Gastroesophageal sphincter (tissue), 4 donors: Measurements from ENCODE around the gene SHANK3. TPM values are rescaled to one million over a fixed set of nuclear protein-coding genes. Genes with fewer than 3 reads are reported as not detected.

Source experiments
- ATAC-seq: fragments of 150-250 bp; one replicate; pipeline ENCODE4 v1.9.1; 2016; ENCODE audit warnings: mild to moderate bottlenecking, moderate library complexity
- H3K27ac ChIP-seq, 4 donors: fragments of 200-600 bp; sonication (generic) in 3 of 4; 1 replicate in 3 of 4; 2 replicates in 1 of 4; pipeline ENCODE4 v1.5.1; 2016 to 2019
- H3K27me3 ChIP-seq: fragments of 200-600 bp; sonication (generic); one replicate; pipeline ENCODE4 v1.5.1; 2019
- H3K36me3 ChIP-seq, 2 donors: fragments of 200-600 bp; sonication (generic); one replicate each; pipeline ENCODE4 v1.5.1; 2019; ENCODE audit warnings: control low read depth in 1 of 2
- H3K4me1 ChIP-seq, 3 donors: fragments of 200-600 bp; sonication (generic); 1 replicate in 2 of 3; 2 replicates in 1 of 3; pipeline ENCODE4 v1.5.1; 2016 to 2019; ENCODE audit warnings: control low read depth in 2 of 3
- H3K4me3 ChIP-seq, 2 donors: fragments of 200-600 bp; sonication (generic); one replicate each; pipeline ENCODE4 v1.5.1; 2019; ENCODE audit warnings: mild to moderate bottlenecking in 1 of 2, moderate library complexity in 1 of 2
- H3K9me3 ChIP-seq, 3 donors: fragments of 200-600 bp; sonication (generic); one replicate each; pipeline ENCODE4 v1.5.1; 2017 to 2019; ENCODE audit warnings: control low read depth in 2 of 3
- EP300 ChIP-seq: sonication (generic); formaldehyde crosslinking; IDR thresholded peaks from one replicate; pipeline ENCODE4 v1.6.1; 2017; ENCODE audit warnings: antibody characterized with exemption, mild to moderate bottlenecking
- POLR2A ChIP-seq, 2 donors: fragments of 450-650 bp; IDR thresholded peaks; one replicate each; pipeline ENCODE4 v1.6.1; 2017; ENCODE audit warnings: antibody characterized with exemption in 2 of 2, mild to moderate bottlenecking in 2 of 2, moderate library complexity in 1 of 2
- POLR2AphosphoS5 ChIP-seq: sonication (generic); formaldehyde crosslinking; IDR thresholded peaks from one replicate; pipeline ENCODE4 v1.6.1; 2017; ENCODE audit warnings: antibody characterized with exemption
- WGBS, 2 donors: methylation state at CpG; one replicate each; pipeline ENCODE4 v1.1.5; 2018; ENCODE audit warnings: low coverage in 1 of 2; 5-methylcytosine and 5-hydroxymethylcytosine counted together
- small RNA-seq, 4 donors: library from RNA; depleted of rRNA; stranded (forward); fragments of <200 nt; gene quantifications; one replicate each; pipeline ENCODE3, GENCODE V24; 2016
- total RNA-seq, 4 donors: library from RNA; depleted of rRNA; stranded (reverse); fragments of >200 nt; gene quantifications; one replicate each; pipeline ENCODE4 v1.1.0, GENCODE V29; 2016
- TF ChIP-seq, protein P1 (sequence below), 4 experiments: fragments of 200-600 bp in 2 of 4; fragments of 450-650 bp in 2 of 4; sonication (generic) in 1 of 4; IDR thresholded peaks; one replicate each; pipeline ENCODE4 v1.5.1; 2017 to 2019; ENCODE audit warnings: antibody characterized with exemption in 4 of 4, mild to moderate bottlenecking in 2 of 4, moderate library complexity in 2 of 4

SHANK3 gene
- total RNA-seq, 4 donors from 2014 or later = 5.9 to 20.5 (median 13.0) TPM

DNA sequence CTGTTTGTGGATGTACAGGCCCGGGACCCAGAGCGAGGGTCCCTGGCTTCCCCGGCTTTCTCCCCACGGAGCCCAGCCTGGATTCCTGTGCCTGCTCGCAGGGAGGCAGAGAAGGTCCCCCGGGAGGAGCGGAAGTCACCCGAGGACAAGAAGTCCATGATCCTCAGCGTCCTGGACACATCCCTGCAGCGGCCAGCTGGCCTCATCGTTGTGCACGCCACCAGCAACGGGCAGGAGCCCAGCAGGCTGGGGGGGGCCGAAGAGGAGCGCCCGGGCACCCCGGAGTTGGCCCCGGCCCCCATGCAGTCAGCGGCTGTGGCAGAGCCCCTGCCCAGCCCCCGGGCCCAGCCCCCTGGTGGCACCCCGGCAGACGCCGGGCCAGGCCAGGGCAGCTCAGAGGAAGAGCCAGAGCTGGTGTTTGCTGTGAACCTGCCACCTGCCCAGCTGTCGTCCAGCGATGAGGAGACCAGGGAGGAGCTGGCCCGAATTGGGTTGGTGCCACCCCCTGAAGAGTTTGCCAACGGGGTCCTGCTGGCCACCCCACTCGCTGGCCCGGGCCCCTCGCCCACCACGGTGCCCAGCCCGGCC, 48.7 kb downstream of the SHANK3 start:
- Histone ChIP-seq H3K4me1 (peaks cover 0 to 18% (median 2%) of the 10 kb centered on the region in 3 donors), H3K9me3 (no peaks in the 10 kb centered on the region), H3K4me3 (no peak overlapping the region), H3K36me3 (peaks cover 0 to 52% of the 10 kb centered on the region in 2 donors), H3K27ac (no peak overlapping the region), H3K27me3 (peaks cover 43% of the 10 kb centered on the region)
- TF ChIP-seq, protein P1, sequence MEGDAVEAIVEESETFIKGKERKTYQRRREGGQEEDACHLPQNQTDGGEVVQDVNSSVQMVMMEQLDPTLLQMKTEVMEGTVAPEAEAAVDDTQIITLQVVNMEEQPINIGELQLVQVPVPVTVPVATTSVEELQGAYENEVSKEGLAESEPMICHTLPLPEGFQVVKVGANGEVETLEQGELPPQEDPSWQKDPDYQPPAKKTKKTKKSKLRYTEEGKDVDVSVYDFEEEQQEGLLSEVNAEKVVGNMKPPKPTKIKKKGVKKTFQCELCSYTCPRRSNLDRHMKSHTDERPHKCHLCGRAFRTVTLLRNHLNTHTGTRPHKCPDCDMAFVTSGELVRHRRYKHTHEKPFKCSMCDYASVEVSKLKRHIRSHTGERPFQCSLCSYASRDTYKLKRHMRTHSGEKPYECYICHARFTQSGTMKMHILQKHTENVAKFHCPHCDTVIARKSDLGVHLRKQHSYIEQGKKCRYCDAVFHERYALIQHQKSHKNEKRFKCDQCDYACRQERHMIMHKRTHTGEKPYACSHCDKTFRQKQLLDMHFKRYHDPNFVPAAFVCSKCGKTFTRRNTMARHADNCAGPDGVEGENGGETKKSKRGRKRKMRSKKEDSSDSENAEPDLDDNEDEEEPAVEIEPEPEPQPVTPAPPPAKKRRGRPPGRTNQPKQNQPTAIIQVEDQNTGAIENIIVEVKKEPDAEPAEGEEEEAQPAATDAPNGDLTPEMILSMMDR (IDR thresholded peaks at IDR 0.05) = no peak
- TF ChIP-seq EP300 (no peak), POLR2A (IDR thresholded peaks at IDR 0.05) (no peak), POLR2AphosphoS5 (no peak)
- 100% methylated on average over 1 of the region's 32 CpGs; no CpG with 5 or more reads in 1 of the 2 donors for WGBS, 2 donors
- no peak for ATAC-seq

- 81% methylated on average over 9 of the region's 33 CpGs; no CpG with 5 or more reads in 1 of the 2 donors for WGBS, 2 donors
- TF ChIP-seq POLR2AphosphoS5 = no peak
- TF ChIP-seq POLR2A (IDR thresholded peaks at IDR 0.05) = no peak
- TF ChIP-seq, protein P1 (IDR thresholded peaks at IDR 0.05) = no peak
- TF ChIP-seq EP300 = no peak
- peaks cover 43% of the 10 kb centered on the region for H3K27me3 ChIP-seq
- no peak overlapping the region for H3K27ac ChIP-seq
- H3K36me3 ChIP-seq = peaks cover 0 to 59% of the 10 kb centered on the region in 2 donors
- ATAC-seq = no peak
- no peak overlapping the region for H3K4me3 ChIP-seq
- peaks cover 0 to 18% (median 2%) of the 10 kb centered on the region in 3 donors for H3K4me1 ChIP-seq
- H3K9me3 ChIP-seq = no peaks in the 10 kb centered on the region
Observed at GRCh38 chr22:50722048-50722701, 49.6 kb downstream of the SHANK3 start.

Small RNA genes within 50 kb of the gene (small RNA-seq; reads per million reads assigned to genes)
- 0 reads per million in 4 donors for gene RF00019
- gene RNU6-409P = 0 reads per million in 4 donors

Other genes starting within 250 kb of the SHANK3 start
- 100 to 1,000 TPM in 1 of 4 donors, 10 to 100 TPM in 3; 63.7 to 122 (median 64.4) TPM for gene SBF1, start 197.8 kb upstream of the SHANK3 start, total RNA-seq
- under 1 TPM in 1 of 4 donors, not detected in 3; 0.40 TPM for gene ADM2, start 191.3 kb upstream of the SHANK3 start, total RNA-seq
- gene MIOX, start 186.0 kb upstream of the SHANK3 start, total RNA-seq = not detected
- 10 to 100 TPM; 35.5 to 58.4 (median 45.1) TPM for gene LMF2, start 165.1 kb upstream of the SHANK3 start, total RNA-seq
- gene NCAPH2, start 164.6 kb upstream of the SHANK3 start, total RNA-seq = 10 to 100 TPM; 34.8 to 45.0 (median 42.1) TPM
- 1 to 10 TPM in 2 of 4 donors, not detected in 2; 1.2 to 1.8 TPM for gene SCO2, start 147.2 kb upstream of the SHANK3 start, total RNA-seq
- gene TYMP, start 142.8 kb upstream of the SHANK3 start, total RNA-seq = 10 to 100 TPM; 18.5 to 55.1 (median 39.3) TPM
- gene KLHDC7B, start 126.9 kb upstream of the SHANK3 start, total RNA-seq = under 1 TPM in 3 of 4 donors, not detected in 1; 0.08 to 0.31 (median 0.27) TPM
- gene SYCE3, start 109.9 kb upstream of the SHANK3 start, total RNA-seq = not detected
- gene CPT1B, start 94.4 kb upstream of the SHANK3 start, total RNA-seq = 10 to 100 TPM in 1 of 4 donors, 1 to 10 TPM in 3; 3.1 to 13.4 (median 6.5) TPM
- 10 to 100 TPM; 16.6 to 39.8 (median 33.1) TPM for gene CHKB, start 90.0 kb upstream of the SHANK3 start, total RNA-seq
- 1 to 10 TPM in 3 of 4 donors, under 1 TPM in 1; 0.93 to 3.7 (median 2.3) TPM for gene MAPK8IP2, start 72.0 kb upstream of the SHANK3 start, total RNA-seq
- gene ARSA, start 44.7 kb upstream of the SHANK3 start, total RNA-seq = 10 to 100 TPM; 19.5 to 40.0 (median 21.0) TPM
- gene ACR, start 65.4 kb downstream of the SHANK3 start, total RNA-seq = not detected
- gene RABL2B, start 110.8 kb downstream of the SHANK3 start, total RNA-seq = 10 to 100 TPM in 3 of 4 donors, 1 to 10 TPM in 1; 4.9 to 19.3 (median 15.9) TPM